HG03196 (cell line): Measurements from ENCODE around the gene ERV3-1.
"Not testable (repeated sequence)": the region's sequence is repeated elsewhere in the genome, so short reads cannot be mapped to it uniquely, and the experiment has no call there.

Experiments used
- ATAC-seq: cut with Tn5 transposase; IDR thresholded peaks from one replicate; pipeline ENCODE4 v1.9.1; 2021; ENCODE audit not compliant: unreplicated experiment

The ERV3-1 gene

GRCh38 chr7:65006094-65006992, at the start of gene ERV3-1:
TSS of gene ERV3-1 (minus strand) at chr7:65006687. CDS start at chr7:64993026, 13,661 bp downstream.
- ATAC-seq: peak; percentile 100

GRCh38 chr7:65055786-65056185, 49.3 kb upstream of the ERV3-1 start:
- ATAC-seq: not testable (repeated sequence)

GRCh38 chr7:65054466-65054994, 48.0 kb upstream of the ERV3-1 start:
- ATAC-seq: not testable (repeated sequence)

GRCh38 chr7:65051654-65052053, 45.2 kb upstream of the ERV3-1 start:
- ATAC-seq: not testable (repeated sequence)

GRCh38 chr7:65051139-65051538, 44.7 kb upstream of the ERV3-1 start:
- ATAC-seq: not testable (repeated sequence)

GRCh38 chr7:65046329-65046728, 39.8 kb upstream of the ERV3-1 start:
- not testable (repeated sequence) for ATAC-seq

- not testable (repeated sequence) for ATAC-seq
These were observed 39.1 kb upstream of the ERV3-1 start for GRCh38 chr7:65045589-65045988.

GRCh38 chr7:65038767-65039166, 32.3 kb upstream of the ERV3-1 start:
- ATAC-seq: peak; percentile 22

GRCh38 chr7:65037740-65038688, 31.5 kb upstream of the ERV3-1 start:
- peak; percentile 93 for ATAC-seq

- ATAC-seq: not testable (repeated sequence)
These were observed 30.0 kb upstream of the ERV3-1 start for GRCh38 chr7:65036526-65036925.

- ATAC-seq: not testable (repeated sequence)
These were observed 29.0 kb upstream of the ERV3-1 start for GRCh38 chr7:65035469-65035868.

GRCh38 chr7:65034120-65034782, 27.8 kb upstream of the ERV3-1 start:
- not testable (repeated sequence) for ATAC-seq

GRCh38 chr7:65033391-65033790, 26.9 kb upstream of the ERV3-1 start:
- ATAC-seq: not testable (repeated sequence)

- not testable (repeated sequence) for ATAC-seq
These were observed 18.5 kb upstream of the ERV3-1 start for GRCh38 chr7:65025023-65025422.

GRCh38 chr7:65020978-65021377, 14.5 kb upstream of the ERV3-1 start:
- ATAC-seq: not testable (repeated sequence)

GRCh38 chr7:65009881-65010280, 3.4 kb upstream of the ERV3-1 start:
- ATAC-seq: not testable (repeated sequence)

GRCh38 chr7:65009394-65009793, 2.9 kb upstream of the ERV3-1 start:
- not testable (repeated sequence) for ATAC-seq

GRCh38 chr7:65007036-65007435, 549 bp upstream of the ERV3-1 start:
- not testable (repeated sequence) for ATAC-seq

- ATAC-seq: no peak
These were observed 1.9 kb downstream of the ERV3-1 start for GRCh38 chr7:65004575-65004974.

GRCh38 chr7:65002972-65003585, 3.4 kb downstream of the ERV3-1 start:
- ATAC-seq: no peak
